Embryonic facial prominence (tissue), 1 donor: ENCODE measurements around the gene CPNE9.

Source experiments
- DNase-seq: peaks from one replicate; pipeline ENCODE4 v3.0.0-alpha.2; 2016; ENCODE audit errors: extremely low spot score

The CPNE9 gene

GRCh38 chr3:9778143-9779074 is 74.8 kb downstream of the CPNE9 start:
- DNase-seq: no peak

GRCh38 chr3:9779075-9779593 is 75.5 kb downstream of the CPNE9 start:
- no peak for DNase-seq
